MV-4-11 (cell line): Measurements from ENCODE around the gene PRUNE2.

Source experiments
- DNase-seq: peaks from one replicate; lab custom pipeline; 2025; lab: John Stamatoyannopoulos, UW

The PRUNE2 gene

GRCh38 chr9:76901801-76902200 is 4.1 kb downstream of the PRUNE2 start:
- no peak for DNase-seq

- no peak for DNase-seq
These were observed 5.0 kb downstream of the PRUNE2 start for GRCh38 chr9:76900884-76901440.

- DNase-seq = no peak
These were observed 7.1 kb downstream of the PRUNE2 start for GRCh38 chr9:76898786-76899185.

GRCh38 chr9:76897804-76898525 is 7.9 kb downstream of the PRUNE2 start:
- no peak for DNase-seq

GRCh38 chr9:76896035-76896434 is 9.9 kb downstream of the PRUNE2 start:
- no peak for DNase-seq

GRCh38 chr9:76895186-76895585 is 10.7 kb downstream of the PRUNE2 start:
- DNase-seq = no peak

- DNase-seq = no peak
These were observed 11.7 kb downstream of the PRUNE2 start for GRCh38 chr9:76894198-76894597.

GRCh38 chr9:76893395-76893932 is 12.4 kb downstream of the PRUNE2 start:
- DNase-seq = no peak

GRCh38 chr9:76891874-76892273 is 14.0 kb downstream of the PRUNE2 start:
- no peak for DNase-seq

GRCh38 chr9:76891279-76891678 is 14.6 kb downstream of the PRUNE2 start:
- DNase-seq = no peak

- no peak for DNase-seq
These were observed 18.0 kb downstream of the PRUNE2 start for GRCh38 chr9:76887951-76888350.

GRCh38 chr9:76887003-76887821 is 18.7 kb downstream of the PRUNE2 start:
- peak; percentile 15 for DNase-seq

- no peak for DNase-seq
These were observed 19.6 kb downstream of the PRUNE2 start for GRCh38 chr9:76886318-76886717.

GRCh38 chr9:76884823-76885222 is 21.1 kb downstream of the PRUNE2 start:
- no peak for DNase-seq

GRCh38 chr9:76883341-76883855 is 22.5 kb downstream of the PRUNE2 start:
- DNase-seq = no peak

- DNase-seq = peak; percentile 25
These were observed 23.2 kb downstream of the PRUNE2 start for GRCh38 chr9:76882686-76883085.

GRCh38 chr9:76880210-76880609 is 25.7 kb downstream of the PRUNE2 start:
- DNase-seq = no peak

- no peak for DNase-seq
These were observed 27.0 kb downstream of the PRUNE2 start for GRCh38 chr9:76878933-76879332.

GRCh38 chr9:76877961-76878360 is 28.0 kb downstream of the PRUNE2 start:
- no peak for DNase-seq

- DNase-seq = no peak
These were observed 29.8 kb downstream of the PRUNE2 start for GRCh38 chr9:76876098-76876497.

GRCh38 chr9:76873821-76874220 is 32.1 kb downstream of the PRUNE2 start:
- no peak for DNase-seq

- no peak for DNase-seq
These were observed 32.7 kb downstream of the PRUNE2 start for GRCh38 chr9:76873056-76873792.
